Nephron (organoid): ENCODE results near the gene PRDX6.
"Not testable (repeated sequence)": the region's sequence is repeated elsewhere in the genome, so short reads cannot be mapped to it uniquely, and the experiment has no call there.

Source experiments
- H3K27ac Mint-ChIP-seq, 3 experiments: 2 replicates each; pipeline ENCODE4 v1.8.0; 2020; ENCODE audit warnings: mixed read lengths in 3 of 3, mild to moderate bottlenecking in 2 of 3, moderate library complexity in 1 of 3
- H3K27me3 Mint-ChIP-seq: 2 replicates; pipeline ENCODE4 v1.8.0; 2021; ENCODE audit warnings: low read depth, mild to moderate bottlenecking, moderate library complexity, mixed read lengths
- H3K36me3 Mint-ChIP-seq: 2 replicates; pipeline ENCODE4 v1.8.0; 2020; ENCODE audit warnings: low read depth, mixed read lengths
- H3K4me1 Mint-ChIP-seq: 2 replicates; pipeline ENCODE4 v1.8.0; 2020; ENCODE audit warnings: mixed read lengths
- H3K4me3 Mint-ChIP-seq, 3 experiments: 2 replicates each; pipeline ENCODE4 v1.8.0; 2020; ENCODE audit warnings: mild to moderate bottlenecking in 3 of 3, mixed read lengths in 3 of 3, moderate library complexity in 2 of 3
- H3K9me3 Mint-ChIP-seq: 2 replicates; pipeline ENCODE4 v1.8.0; 2020; ENCODE audit warnings: mixed read lengths
- CTCF ChIP-seq, 3 experiments: fragments of 200-600 bp; sonication (generic); IDR thresholded peaks; one replicate each; pipeline ENCODE4 v1.5.0; 2021; ENCODE audit warnings: antibody characterized with exemption in 3 of 3; ENCODE audit not compliant: unreplicated experiment in 3 of 3

PRDX6 gene

GRCh38 chr1:173506437-173506836 lies 29.3 kb downstream of the PRDX6 start:
- H3K4me1 Mint-ChIP-seq: peaks cover 17% of the 10 kb centered on the region
- no peak overlapping the region for H3K4me3 Mint-ChIP-seq
- H3K9me3 Mint-ChIP-seq: no peaks in the 10 kb centered on the region
- H3K27me3 Mint-ChIP-seq: no peaks in the 10 kb centered on the region
- H3K36me3 Mint-ChIP-seq: no peaks in the 10 kb centered on the region
- peak overlapping the region; percentile 90 to 98 (median 97) for H3K27ac Mint-ChIP-seq
- peak in 1 of 3 experiments; percentile 5 for TF ChIP-seq CTCF (IDR thresholded peaks at IDR 0.05; ENCODE audit: unreplicated experiment in 3 of 3)

DNA sequence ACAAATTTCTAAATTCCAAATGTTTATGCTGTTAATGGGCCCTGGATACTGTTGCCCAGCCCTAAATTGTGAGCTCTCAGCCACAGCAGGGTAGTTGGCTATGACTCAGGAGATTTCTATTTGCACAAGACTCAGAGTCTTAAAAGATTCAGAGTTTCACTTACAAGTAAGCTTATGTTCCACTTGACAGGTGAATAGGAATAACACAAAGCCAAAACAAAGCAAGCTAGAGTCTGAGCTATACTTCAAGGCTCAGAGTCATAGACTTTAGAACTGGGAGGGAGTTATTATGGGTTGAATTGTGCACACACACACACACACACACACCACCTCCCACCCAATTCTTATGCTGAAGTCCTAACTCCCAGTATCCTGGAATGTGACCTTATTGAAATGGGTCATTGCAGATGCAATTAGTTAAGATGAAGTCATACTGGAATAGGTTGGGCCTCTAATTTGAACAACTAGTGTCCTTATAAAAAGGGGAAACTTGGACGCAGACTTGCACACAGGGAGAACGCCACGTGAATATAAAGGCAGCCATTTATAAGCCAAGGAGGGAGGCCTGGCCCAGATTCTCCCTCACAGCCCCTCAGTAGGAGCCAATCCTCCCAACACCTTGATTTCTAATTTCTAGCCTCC lies 30.2 kb downstream of the PRDX6 start:
- no peaks in the 10 kb centered on the region for H3K27me3 Mint-ChIP-seq
- TF ChIP-seq CTCF (IDR thresholded peaks at IDR 0.05; ENCODE audit: unreplicated experiment in 3 of 3): no peak
- H3K27ac Mint-ChIP-seq: peak overlapping the region; percentile 90 to 98 (median 97)
- H3K4me3 Mint-ChIP-seq: peak overlapping the region in 1 of 3 experiments; percentile 11
- H3K4me1 Mint-ChIP-seq: peaks cover 17% of the 10 kb centered on the region
- no peaks in the 10 kb centered on the region for H3K36me3 Mint-ChIP-seq
- H3K9me3 Mint-ChIP-seq: no peaks in the 10 kb centered on the region

- no peak for TF ChIP-seq CTCF (IDR thresholded peaks at IDR 0.05; ENCODE audit: unreplicated experiment in 3 of 3)
- Mint-ChIP-seq H3K4me1 (peaks cover 17% of the 10 kb centered on the region), H3K4me3 (no peak overlapping the region), H3K27ac (peak overlapping the region; percentile 90 to 98 (median 97)), H3K36me3 (no peaks in the 10 kb centered on the region), H3K27me3 (no peaks in the 10 kb centered on the region), H3K9me3 (no peaks in the 10 kb centered on the region)
These were observed 30.7 kb downstream of the PRDX6 start for GRCh38 chr1:173507847-173508209.

- TF ChIP-seq CTCF (IDR thresholded peaks at IDR 0.05; ENCODE audit: unreplicated experiment in 3 of 3): no peak
- Mint-ChIP-seq H3K27ac (peak overlapping the region in 2 of 3 experiments; percentile 13 to 79), H3K9me3 (peaks cover 3% of the 10 kb centered on the region), H3K4me1 (peaks cover 17% of the 10 kb centered on the region), H3K36me3 (no peaks in the 10 kb centered on the region), H3K4me3 (no peak overlapping the region), H3K27me3 (no peaks in the 10 kb centered on the region)
These were observed 31.4 kb downstream of the PRDX6 start for GRCh38 chr1:173508541-173508940.

DNA sequence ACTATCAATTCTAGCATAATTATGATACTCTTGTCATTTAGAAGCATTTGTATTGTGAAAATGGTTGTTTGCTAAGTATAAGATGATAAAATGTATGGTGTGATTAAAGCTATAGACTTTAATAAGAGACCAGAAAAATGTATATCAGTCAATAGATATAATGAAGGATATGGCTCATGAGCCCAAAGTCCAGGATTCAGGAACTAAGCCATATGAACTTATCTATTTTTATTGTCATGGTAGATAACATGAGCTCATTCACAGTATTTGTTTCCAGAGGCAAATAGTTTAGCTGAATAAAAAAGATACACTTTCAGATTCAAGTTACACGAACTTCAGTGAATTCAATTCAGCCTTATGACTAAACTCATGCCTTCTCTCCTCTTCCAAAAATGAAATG lies 32.7 kb downstream of the PRDX6 start:
- H3K27ac Mint-ChIP-seq: no peak overlapping the region
- peaks cover 10% of the 10 kb centered on the region for H3K9me3 Mint-ChIP-seq
- no peaks in the 10 kb centered on the region for H3K36me3 Mint-ChIP-seq
- H3K4me3 Mint-ChIP-seq: no peak overlapping the region
- H3K4me1 Mint-ChIP-seq: peaks cover 17% of the 10 kb centered on the region
- H3K27me3 Mint-ChIP-seq: no peaks in the 10 kb centered on the region
- TF ChIP-seq CTCF (IDR thresholded peaks at IDR 0.05; ENCODE audit: unreplicated experiment in 3 of 3): no peak

GRCh38 chr1:173514503-173514902 lies 37.4 kb downstream of the PRDX6 start:
- peaks cover 10% of the 10 kb centered on the region for H3K9me3 Mint-ChIP-seq
- not testable (repeated sequence) for H3K27ac Mint-ChIP-seq, H3K4me3 Mint-ChIP-seq, H3K27me3 Mint-ChIP-seq, H3K4me1 Mint-ChIP-seq, H3K36me3 Mint-ChIP-seq
